HG03521 (cell line): ENCODE results near the gene HEXIM1.
"Not testable (repeated sequence)": the region's sequence is repeated elsewhere in the genome, so short reads cannot be mapped to it uniquely, and the experiment has no call there.

Source experiments
- ATAC-seq: cut with Tn5 transposase; IDR thresholded peaks from one replicate; pipeline ENCODE4 v1.9.1; 2021; ENCODE audit warnings: mild to moderate bottlenecking, moderate library complexity; ENCODE audit not compliant: unreplicated experiment

HEXIM1 gene

GRCh38 chr17:45112559-45113423, 35.5 kb upstream of the HEXIM1 start:
- ATAC-seq, result no peak

- ATAC-seq, result no peak
These were observed 34.9 kb upstream of the HEXIM1 start for GRCh38 chr17:45113424-45113754.

- no peak for ATAC-seq
These were observed 34.0 kb upstream of the HEXIM1 start for GRCh38 chr17:45114117-45114932.

DNA sequence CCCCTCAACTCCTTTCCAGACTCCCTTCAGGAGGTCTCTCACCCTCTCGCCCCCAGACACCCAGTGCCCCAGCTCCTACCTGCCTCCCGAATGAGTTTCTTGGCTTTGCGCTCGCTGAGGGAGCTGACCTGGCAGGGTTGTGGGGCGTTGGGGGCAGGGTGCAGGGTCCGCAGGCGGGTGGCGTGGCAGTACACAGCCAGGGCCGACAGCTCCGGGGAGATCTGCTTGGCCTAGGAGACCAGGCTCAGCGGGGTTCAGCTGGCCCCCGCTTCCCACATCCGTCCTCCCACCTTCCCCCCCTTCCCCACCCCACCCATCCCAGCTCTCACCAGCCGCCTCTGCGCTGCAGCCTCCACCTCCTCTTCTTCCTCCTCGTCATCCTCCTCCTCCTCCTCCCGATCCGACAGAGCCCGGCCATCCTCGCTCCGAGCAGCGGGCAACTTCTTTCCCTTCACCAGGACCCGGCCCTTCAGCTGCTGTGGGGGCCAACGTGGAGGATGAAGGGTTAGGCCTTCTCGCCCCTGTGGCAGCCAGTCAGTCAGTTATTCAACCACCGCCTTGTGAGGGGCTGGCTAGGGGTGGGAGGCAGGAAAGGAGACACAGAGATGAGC, 33.2 kb upstream of the HEXIM1 start:
- ATAC-seq, result no peak

DNA sequence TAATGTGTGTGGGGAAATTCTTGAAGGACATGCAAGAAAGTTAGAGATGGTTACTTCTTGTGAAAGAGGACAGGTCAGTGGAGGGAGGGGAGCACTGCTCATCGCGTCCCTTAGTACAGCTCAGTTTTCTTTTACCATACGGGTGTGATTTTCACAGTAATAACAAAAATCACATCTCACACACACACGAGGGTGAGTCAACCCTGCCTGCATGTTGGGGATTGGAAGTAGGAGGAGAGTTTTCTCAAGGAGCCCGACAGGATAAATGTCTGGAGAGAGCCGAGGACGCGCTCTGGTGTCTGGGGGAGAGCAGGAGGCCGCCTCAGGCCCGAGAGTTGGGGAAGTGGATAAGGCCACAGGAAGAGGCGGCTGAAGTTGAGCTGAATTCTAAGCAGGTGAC, 32.4 kb upstream of the HEXIM1 start:
- ATAC-seq, result no peak

DNA sequence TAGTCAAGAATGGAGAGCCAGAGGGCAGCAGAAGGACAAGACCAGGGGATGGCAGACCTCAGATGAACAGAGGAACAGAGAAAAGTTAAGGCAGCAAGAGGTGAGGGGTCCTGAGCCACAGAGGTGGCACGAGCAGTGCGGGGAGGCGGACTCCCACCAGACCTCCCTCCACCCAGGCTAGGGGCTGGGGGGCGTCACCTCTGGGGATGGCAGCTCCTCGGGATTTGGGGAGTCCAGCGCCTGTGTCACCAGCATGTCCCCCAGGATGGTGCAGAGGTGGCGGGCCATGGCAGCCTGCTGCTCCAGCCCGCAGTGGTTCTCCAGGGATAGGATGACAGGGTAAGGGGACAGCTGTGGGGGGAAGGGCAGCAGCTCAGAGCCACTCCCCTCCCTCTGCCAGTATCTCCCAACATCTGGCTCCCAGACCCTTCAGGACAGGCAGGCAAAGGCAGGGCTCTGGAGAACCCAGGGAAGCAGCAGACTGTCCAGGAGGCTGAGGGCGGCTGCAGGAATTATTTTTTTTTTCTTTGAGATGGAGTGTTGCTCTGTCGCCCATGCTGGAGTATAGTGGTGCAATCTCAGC, 31.8 kb upstream of the HEXIM1 start:
- ATAC-seq, result no peak

- no peak for ATAC-seq
These were observed 30.9 kb upstream of the HEXIM1 start for GRCh38 chr17:45117334-45117733.

GRCh38 chr17:45117848-45118646, 30.2 kb upstream of the HEXIM1 start:
- no peak for ATAC-seq

DNA sequence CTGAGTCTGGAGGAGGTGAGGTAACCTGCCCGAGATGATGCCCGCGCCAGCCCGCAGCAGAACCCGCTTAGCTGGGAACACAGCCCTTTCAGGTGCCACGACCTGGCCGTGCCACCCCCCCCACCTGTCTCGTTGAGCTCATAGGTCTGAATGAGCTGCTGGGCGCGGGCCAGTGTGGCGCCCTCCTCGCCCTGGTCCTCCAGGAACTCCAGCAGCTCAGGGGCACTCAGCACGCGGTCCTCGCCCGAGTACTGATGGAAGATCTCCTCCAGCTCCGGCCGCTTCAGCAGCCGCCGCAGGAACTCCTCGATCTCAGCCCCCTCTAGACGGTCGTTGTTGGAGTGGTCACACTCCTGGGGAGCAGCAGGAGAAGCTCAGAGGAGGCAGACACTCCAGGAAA, 29.6 kb upstream of the HEXIM1 start:
- ATAC-seq, result no peak

- no peak for ATAC-seq
These were observed 28.3 kb upstream of the HEXIM1 start for GRCh38 chr17:45119964-45120363.

DNA sequence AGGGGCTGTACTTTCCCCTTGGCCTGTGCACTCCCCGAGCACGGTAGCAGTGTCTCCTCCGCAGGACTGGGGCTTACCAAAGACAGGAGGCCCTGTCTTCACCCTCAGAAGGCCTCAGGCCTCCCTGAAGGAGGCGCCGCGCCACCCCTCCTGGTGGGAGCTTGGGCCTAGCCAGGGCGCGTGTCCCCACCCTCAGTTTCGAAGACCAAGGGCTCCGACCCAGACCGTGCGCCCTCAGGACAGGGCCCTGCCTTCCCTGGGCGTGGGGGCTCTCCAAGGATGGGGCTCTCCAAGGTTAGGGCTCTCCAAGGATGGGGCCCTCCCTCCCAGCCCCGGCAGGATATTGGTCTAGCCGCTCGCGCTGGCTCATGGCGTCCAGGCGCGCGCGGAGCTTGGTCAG, 27.7 kb upstream of the HEXIM1 start:
- ATAC-seq, result no peak

DNA sequence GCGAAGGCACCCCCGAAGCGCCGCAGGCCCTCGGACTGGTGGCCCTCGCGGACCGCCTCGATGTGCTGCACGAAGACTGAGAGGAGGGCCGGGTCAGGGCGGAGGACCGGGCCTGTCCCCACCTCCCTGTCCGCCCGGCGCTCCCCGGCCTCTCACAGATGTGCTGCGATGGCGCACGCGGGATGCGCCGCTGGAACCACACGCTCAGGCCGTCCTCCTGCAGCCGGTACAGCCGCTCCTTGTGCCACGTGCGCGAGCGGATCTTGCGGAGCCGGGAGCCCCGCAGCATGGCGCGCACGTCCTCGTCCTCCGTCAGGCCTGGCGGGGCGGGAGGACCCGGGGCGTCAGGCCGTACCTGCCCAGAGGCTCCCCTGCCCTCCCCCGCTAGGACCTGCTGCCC, 27.2 kb upstream of the HEXIM1 start:
- ATAC-seq, result no peak

DNA sequence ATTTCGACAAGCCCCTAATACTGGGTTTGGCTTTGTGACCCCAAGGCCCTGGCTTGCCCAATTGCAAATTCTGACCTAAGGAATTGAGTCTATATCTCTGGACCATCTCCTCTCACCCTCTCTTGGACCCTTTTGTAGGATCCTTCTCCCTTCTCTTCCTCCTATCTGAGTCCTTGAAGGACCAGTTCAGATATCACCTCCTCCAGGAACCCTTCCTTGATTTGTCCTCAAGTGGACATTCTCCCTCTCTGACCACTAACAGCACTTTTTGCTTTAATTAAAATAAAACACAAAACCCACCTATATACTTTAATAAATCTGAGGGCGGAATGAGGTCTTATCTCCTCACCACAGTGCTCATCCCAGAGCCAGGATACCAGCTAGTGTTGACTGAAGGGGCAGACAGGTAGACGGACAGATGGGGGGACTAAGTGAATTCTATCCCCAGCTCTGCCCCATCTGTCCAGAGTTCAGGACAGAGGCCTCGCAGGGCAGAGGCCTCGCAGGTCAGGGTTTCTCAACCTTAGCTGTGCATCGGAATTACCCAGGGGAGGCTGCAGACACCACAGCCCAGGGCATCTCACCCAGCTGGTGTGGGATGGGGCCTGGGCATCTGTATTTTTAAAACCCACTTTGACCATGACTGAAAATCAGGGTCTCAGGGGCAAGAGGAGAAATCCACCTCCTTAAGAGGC, 25.1 kb upstream of the HEXIM1 start:
- ATAC-seq, result no peak

- ATAC-seq, result no peak
These were observed 24.1 kb upstream of the HEXIM1 start for GRCh38 chr17:45123930-45124796.

DNA sequence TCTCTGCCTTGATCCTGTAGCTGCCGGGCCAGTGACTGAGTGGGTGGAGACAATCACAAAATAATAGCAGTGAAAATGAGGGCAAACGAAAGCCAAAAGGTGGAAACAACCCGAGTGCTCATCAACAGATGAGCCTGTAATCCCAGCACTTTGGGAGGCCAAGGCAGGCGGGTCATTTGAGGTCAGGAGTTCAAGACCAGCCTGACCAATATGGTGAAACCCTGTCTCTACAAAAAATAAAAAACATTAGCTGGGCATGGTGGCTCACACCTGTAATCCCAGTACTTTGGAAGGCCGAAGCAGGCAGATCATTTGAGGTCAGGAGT, 23.5 kb upstream of the HEXIM1 start:
- not testable (repeated sequence) for ATAC-seq

- ATAC-seq, result no peak
These were observed 22.8 kb upstream of the HEXIM1 start for GRCh38 chr17:45125509-45125908.

- no peak for ATAC-seq
These were observed 21.1 kb upstream of the HEXIM1 start for GRCh38 chr17:45127207-45127547.

- ATAC-seq, result no peak
These were observed 20.6 kb upstream of the HEXIM1 start for GRCh38 chr17:45127548-45128300.

DNA sequence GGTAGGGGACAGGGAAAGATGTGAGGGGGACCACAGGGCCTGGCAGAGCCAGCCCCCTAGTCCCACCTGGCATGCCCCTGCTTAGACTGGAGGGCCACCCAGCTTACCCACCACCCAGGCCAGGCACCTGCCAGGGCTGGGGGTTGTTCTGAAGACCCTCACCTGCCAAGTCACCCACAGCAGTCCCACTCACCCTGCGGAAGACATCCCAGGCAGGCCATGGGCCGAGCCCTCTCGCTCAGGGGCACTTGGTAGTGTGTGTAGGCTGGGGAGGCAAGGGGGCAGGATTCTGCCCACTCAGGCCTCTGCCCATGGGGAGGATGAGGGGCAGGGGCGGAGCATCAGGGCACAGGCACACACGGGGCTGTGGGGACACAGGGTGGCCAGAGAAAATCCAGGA, 19.9 kb upstream of the HEXIM1 start:
- no peak for ATAC-seq
